ENCODE data around the gene CDH2.
A peak's percentile ranks its signal among the peaks of the same experiment; 100 is the strongest.

Gene CDH2

DNA sequence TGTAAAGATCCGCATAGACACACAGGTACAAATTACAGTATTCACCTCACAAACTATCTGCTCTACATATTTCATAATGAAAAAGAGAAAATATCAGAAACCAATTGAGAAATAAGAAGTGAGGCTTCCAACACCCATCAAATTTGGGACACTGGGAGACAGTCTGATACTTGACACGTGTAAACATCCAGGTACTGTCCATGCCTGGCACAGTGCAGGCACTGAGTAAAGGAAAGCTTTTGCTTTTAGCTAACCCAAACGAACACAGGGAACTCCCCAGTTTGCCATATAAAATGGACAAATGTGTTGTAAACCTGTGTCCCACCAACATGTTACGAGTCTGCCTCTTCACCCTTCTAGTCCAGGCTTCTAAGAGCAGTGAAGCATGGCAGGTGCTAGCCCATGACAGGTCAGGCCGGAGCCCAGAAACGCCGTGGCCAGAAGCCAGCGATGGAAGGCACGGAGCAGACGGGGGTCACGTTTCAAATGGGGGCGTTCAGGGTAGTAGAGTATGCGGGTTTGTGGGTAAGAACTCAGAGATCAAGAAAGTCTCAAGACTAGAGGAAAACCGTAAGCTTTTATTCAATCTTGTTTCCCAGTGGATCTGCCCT, 27.0 kb downstream of the CDH2 start:
- DNase-seq (ENCODE audit: low read depth) = no peak
- TF ChIP-seq, protein P1, sequence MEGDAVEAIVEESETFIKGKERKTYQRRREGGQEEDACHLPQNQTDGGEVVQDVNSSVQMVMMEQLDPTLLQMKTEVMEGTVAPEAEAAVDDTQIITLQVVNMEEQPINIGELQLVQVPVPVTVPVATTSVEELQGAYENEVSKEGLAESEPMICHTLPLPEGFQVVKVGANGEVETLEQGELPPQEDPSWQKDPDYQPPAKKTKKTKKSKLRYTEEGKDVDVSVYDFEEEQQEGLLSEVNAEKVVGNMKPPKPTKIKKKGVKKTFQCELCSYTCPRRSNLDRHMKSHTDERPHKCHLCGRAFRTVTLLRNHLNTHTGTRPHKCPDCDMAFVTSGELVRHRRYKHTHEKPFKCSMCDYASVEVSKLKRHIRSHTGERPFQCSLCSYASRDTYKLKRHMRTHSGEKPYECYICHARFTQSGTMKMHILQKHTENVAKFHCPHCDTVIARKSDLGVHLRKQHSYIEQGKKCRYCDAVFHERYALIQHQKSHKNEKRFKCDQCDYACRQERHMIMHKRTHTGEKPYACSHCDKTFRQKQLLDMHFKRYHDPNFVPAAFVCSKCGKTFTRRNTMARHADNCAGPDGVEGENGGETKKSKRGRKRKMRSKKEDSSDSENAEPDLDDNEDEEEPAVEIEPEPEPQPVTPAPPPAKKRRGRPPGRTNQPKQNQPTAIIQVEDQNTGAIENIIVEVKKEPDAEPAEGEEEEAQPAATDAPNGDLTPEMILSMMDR (IDR thresholded peaks at IDR 0.05; ENCODE audit: low read length, missing control alignments) = no peak
- H3K4me3 ChIP-seq (replicated peaks; ENCODE audit: low read depth, low read length) = no peak overlapping the region

GRCh38 chr18:28147674-28148171, 29.2 kb downstream of the CDH2 start:
- TF ChIP-seq, protein P1 (IDR thresholded peaks at IDR 0.05; ENCODE audit: low read length, missing control alignments) = no peak
- H3K4me3 ChIP-seq (replicated peaks; ENCODE audit: low read depth, low read length) = peak overlapping the region; percentile 12
- DNase-seq (ENCODE audit: low read depth) = peak; percentile 92

DNA sequence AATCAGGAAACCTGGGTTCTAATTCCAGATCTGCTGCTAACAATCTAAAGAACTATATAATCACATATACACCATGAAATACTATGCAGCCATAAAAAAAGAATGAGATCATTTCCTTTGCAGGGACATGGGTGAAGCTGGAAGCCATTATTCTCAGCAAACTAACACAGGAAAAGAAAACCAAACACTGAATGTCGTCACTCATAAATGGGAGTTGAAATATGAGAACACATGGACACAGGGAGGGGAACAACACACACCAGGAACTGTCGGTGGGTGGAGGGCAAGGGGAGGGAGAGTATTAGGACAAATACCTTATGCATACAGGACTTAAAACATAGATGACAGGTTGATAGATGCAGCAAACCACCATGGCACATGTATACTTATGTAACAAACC, 33.2 kb downstream of the CDH2 start:
- DNase-seq (ENCODE audit: low read depth) = no peak
- H3K4me3 ChIP-seq (replicated peaks; ENCODE audit: low read depth, low read length) = no peak overlapping the region
- TF ChIP-seq, protein P1 (IDR thresholded peaks at IDR 0.05; ENCODE audit: low read length, missing control alignments) = no peak

DNA sequence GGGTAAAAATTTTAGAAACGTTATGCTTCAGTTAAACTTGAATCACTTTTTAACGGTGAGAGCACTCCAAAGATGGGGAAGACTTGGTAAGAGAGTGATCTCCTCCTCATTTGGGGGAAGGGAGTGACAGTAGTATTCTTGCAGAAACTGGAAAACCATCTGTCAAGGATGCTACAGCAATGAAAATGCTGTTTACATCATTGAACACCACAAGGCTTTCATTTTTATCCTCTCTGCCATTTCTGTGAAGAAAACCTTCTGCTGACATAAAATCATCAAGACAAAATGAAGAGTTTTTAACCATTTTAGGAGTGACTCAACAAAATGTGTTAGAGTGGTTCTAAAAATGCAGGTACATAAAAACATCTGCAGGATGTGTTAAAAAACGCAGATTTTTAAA, 38.1 kb downstream of the CDH2 start:
- no peak for DNase-seq (ENCODE audit: low read depth)
- TF ChIP-seq, protein P1 (IDR thresholded peaks at IDR 0.05; ENCODE audit: low read length, missing control alignments) = no peak
- H3K4me3 ChIP-seq (replicated peaks; ENCODE audit: low read depth, low read length) = no peak overlapping the region

DNA sequence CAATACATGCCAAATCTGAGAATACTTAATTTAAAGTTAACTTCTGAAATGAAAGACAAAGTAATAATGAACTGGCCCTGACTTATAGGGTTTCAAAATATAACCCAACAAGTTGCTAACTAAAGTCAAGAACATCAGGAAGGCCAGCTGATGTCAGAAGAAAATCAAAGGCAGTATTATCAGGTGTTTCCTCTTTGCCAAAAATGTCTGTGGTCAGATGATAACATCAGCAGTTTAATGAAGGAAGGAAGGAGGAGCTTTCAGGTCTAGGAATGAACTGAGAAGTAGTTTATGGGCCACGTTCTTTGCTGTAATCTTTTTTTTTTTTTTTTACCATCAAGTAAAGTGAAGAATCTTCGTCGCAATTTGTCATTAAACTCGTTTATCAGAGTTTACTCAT, 40.9 kb downstream of the CDH2 start:
- TF ChIP-seq, protein P1 (IDR thresholded peaks at IDR 0.05; ENCODE audit: low read length, missing control alignments) = no peak
- DNase-seq (ENCODE audit: low read depth) = no peak
- no peak overlapping the region for H3K4me3 ChIP-seq (replicated peaks; ENCODE audit: low read depth, low read length)

DNA sequence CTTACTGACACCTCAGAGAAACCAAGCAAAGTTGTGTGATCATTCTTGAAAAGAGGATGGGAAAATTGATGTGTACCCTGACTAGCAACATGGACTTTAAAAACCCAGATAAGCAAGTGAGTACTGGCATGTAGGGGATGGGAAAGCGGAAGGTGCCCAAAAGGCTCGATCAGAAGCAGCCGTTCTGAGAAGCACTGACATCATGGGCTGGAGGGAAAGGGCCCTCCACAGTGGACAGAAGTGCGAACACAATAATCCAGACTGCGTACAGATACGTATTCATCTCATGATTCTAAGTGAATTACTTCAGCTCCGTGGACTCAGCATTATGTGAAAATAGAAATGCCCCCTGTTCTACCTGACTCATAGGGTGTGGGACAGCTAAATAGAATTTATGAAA, 42.2 kb downstream of the CDH2 start:
- no peak for DNase-seq (ENCODE audit: low read depth)
- H3K4me3 ChIP-seq (replicated peaks; ENCODE audit: low read depth, low read length) = no peak overlapping the region
- TF ChIP-seq, protein P1 (IDR thresholded peaks at IDR 0.05; ENCODE audit: low read length, missing control alignments) = no peak

DNA sequence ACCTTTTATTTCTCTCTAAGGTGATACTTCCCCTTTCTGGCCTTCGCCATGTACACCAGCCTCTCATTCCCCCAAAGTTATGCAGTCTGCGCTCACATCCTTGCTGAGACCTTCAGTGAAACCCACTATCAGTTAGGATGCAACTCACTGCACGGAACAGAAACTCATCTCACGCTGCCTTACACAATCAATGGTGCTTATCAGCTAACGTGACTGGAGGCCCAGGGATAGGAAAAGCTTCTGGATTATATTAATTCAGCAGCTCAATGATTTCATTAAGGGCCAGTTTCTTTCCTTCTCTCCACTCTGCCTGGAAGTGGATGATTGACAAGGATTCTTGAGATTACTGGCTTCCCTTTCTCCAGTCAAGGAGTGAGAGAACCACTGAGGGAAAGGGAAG, 44.8 kb downstream of the CDH2 start:
- DNase-seq (ENCODE audit: low read depth) = peak; percentile 49
- TF ChIP-seq, protein P1 (IDR thresholded peaks at IDR 0.05; ENCODE audit: low read length, missing control alignments) = no peak
- H3K4me3 ChIP-seq (replicated peaks; ENCODE audit: low read depth, low read length) = no peak overlapping the region

Measured in fibroblast of pulmonary artery (primary cell).